ENCODE results near the gene GSPT1.

The GSPT1 gene

GRCh38 chr16:11909653-11910545 is 5.9 kb downstream of the GSPT1 start:
- no peak for DNase-seq

- DNase-seq = no peak
These were observed 8.4 kb downstream of the GSPT1 start for GRCh38 chr16:11907160-11907970.

GRCh38 chr16:11903906-11904305 is 11.8 kb downstream of the GSPT1 start:
- no peak for DNase-seq

- no peak for DNase-seq
These were observed 14.7 kb downstream of the GSPT1 start for GRCh38 chr16:11901091-11901490.

- no peak for DNase-seq
These were observed 19.1 kb downstream of the GSPT1 start for GRCh38 chr16:11896486-11897176.

DNA sequence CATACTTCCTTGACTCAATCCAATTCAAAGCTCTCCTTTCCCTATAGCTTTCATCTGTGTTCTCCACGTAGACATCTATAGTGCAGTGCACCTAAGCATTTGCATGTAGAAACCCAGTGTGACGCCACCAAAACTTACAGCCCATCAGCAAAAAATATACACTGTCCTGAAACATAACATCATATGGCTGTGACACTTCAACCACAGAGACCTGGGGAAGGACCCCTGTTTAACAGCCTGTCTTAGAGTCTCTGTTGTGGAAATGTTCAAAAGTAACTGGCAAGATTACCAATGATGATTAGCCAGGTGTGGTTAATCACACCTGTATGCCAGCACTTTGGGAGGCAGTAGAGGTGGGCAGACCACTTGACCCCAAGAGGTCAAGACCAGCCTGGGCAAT is 22.2 kb downstream of the GSPT1 start:
- no peak for DNase-seq

DNA sequence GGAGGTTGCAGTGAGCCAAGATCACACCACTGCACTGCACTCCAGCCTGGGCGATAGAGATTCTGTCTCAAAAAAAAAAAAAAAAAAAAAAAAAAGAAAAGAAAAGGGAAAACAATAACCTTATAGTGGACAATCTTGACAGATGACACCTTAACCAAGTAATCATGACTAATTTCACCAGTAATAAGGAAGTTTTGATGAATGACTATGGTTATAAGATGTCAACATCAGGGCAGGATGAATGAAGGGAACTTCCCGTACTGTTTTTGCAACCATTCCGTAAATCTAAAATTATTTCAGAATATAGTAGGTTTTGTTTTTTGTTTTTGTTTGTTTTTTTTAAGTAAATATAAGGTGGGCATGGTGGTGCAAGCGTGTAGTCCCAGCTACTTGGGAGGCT is 23.0 kb downstream of the GSPT1 start:
- DNase-seq = no peak

- no peak for DNase-seq
These were observed 25.4 kb downstream of the GSPT1 start for GRCh38 chr16:11890231-11890965.

DNA sequence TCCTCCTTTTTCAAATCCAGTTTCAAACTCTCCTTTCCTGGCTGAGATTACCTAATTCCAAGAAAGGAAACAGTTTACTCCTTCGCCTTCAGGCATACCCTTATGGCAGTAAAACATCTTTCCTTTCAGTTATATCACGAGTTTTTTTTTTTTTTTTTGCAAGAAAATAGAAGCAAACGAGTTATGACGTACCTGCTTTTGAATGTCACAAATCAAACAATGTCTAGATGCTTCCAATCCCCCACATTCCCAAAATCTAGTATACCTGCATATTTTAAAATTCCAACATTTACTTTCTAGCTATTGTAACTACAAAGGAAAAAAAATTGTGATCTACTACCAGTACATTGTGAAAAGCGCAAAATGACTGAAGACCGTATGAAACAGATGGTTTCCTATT is 28.9 kb downstream of the GSPT1 start:
- DNase-seq = no peak

DNA sequence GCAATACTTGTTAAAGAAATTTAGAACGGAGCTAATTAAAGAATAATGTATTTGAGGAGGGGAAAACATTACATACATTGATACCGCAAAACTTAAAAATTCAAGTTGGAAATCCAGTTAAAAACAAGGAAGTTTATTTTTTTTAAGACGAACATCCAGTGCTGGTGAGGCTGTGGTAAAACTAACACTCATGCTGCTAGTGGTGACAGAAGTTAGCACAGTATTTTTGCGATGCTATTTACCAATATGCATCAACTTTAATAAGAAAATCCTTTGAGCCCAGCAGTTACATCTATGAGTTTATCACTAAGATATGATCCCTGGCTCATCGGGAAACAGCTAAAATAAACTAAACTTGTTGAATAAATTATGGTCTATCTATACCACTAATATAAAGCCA is 31.7 kb downstream of the GSPT1 start:
- DNase-seq = no peak

DNA sequence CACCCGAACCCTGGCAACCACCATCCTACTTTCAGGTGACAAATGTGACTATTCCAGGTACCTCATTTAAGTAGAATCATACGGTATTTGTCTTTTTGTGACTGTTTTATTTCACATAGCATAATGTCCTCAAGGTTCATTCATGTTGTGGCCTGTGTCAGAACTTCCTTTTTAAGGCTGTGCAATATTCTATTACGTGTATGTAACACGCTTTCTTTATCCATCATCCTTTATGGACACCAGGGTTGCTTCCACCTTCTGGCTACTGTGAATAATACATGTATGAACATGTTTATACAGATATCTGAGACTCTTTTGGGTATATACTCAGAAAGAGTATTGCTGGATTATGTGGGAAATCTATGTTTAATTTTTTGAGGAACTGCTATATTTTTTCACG is 35.7 kb downstream of the GSPT1 start:
- no peak for DNase-seq

- DNase-seq = no peak
These were observed 38.4 kb downstream of the GSPT1 start for GRCh38 chr16:11877374-11877773.

- DNase-seq = no peak
These were observed 39.5 kb downstream of the GSPT1 start for GRCh38 chr16:11876306-11876705.

DNA sequence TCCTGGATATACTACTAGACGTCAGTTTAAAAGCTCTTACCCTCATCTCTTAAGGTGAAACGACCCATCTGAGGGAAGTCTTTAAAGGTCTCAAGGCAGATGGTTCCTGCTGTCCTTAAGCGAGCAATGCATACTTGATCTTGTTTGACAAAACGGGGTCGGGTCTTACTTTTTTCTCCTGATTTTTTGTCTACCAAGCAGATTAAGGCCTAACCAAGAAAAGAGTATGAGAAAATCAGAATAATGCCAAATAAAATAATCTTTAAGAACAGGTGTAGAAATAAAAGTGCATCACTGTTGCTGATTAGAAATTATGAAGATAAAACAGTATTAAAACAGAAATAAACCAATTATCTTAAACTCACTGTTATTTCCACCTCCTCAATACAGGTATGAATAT is 40.0 kb downstream of the GSPT1 start:
- DNase-seq = no peak

GRCh38 chr16:11871193-11871592 is 44.6 kb downstream of the GSPT1 start:
- no peak for DNase-seq

GRCh38 chr16:11870399-11870798 is 45.4 kb downstream of the GSPT1 start:
- no peak for DNase-seq

DNA sequence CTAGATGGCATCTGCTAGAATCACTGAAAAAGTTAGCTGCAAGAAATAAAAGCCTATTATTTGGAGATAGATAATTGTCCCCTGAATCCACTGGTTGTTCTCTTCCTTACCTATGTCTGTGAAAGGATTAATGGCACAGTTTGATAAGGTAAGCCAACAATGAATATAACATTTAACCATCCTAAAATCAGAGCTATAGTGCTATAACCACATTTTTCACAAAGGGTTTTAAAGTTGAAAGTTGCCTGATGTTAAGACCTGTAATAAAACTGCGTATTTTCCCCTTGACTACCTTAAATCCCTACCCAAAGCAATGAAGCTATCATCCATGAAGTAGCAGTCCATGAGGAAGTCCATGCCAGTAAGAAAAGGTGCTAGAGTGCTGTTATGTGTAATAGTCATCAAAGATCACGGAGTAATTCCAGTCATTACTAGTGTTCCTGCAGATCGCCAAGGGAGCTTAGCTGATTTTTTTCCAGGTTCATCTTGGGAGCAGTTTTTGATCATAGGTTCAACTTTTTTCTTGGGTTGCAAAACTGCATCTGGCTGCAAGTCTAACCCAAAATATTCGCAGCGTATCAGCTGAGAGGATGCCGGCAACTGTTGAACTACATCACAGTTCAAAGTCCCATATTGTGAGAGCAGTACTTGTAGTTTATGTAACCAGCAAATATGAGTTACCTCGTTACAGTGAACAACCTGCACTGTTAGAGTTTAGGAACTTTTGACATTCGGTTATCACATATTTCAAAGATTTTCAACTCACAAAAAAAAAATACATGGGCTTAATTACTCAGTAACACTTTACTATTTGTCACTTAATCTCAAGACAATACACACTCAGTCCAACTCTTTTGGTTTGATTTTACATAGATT is 46.2 kb downstream of the GSPT1 start:
- no peak for DNase-seq

- no peak for DNase-seq
These were observed 47.3 kb downstream of the GSPT1 start for GRCh38 chr16:11868412-11868980.

DNA sequence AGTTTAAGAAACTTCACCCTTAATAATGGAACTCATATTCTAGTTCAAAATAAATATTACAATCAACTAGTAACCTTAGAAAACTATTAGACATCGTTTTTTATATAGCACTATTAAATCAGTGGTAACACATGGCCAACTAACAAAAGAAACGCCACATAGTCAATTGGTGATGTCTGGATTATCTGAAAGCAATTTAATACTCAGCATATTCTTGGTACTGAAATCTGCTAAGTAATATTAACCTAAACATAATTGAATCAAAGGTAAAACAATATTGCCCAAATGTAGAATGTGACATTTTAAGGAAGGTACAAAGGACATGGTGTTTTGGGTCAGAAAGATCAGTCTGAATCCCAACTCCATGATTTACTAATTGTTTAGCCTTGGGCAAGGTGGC is 53.3 kb downstream of the GSPT1 start:
- DNase-seq = no peak

GRCh38 chr16:11857161-11857560 is 58.6 kb downstream of the GSPT1 start:
- DNase-seq = no peak

DNA sequence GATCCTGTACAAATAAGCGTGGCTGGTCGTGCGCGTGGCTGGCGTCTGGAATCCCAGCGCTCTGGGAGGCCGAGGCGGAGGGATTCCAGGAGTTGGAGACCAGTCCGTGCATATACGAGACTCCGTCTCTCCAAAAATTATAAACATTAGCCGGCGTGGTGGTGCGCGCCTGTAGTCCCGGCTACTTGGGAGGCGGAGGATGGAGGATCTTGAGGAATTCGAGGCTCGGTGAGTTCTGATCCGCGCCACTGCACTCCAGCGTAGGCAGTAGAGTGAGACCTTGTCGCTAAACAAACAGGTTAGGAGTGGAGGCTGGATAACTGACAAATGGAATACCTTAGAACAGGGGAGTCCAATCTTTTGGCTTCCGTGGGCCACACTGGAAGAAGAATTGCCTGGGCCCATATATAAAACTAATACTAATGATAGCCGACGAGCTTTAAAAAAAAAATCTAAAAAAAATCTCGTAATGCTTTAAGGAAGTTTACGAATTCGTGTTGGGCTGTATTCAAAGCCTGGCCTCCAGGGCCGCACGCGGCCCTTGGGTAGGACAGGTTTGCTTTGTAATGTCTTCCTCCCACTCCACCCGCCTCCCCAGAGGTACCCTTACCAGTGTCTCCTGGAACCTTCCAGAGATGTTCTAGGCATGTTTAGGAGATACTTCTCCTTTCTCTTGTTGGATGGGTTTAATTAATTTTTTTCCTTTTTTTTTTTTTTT is 63.5 kb downstream of the GSPT1 start:
- peak in 1 of 2 experiments; percentile 24 for DNase-seq

Measured in SW 1271 (cell line).